RCC 7860 (cell line): ENCODE results near the gene ASMTL.
"Not testable (repeated sequence)": the region's sequence is repeated elsewhere in the genome, so short reads cannot be mapped to it uniquely, and the experiment has no call there.

Source experiments
- DNase-seq: peaks from one replicate; pipeline ENCODE4 v3.0.0-alpha.2; 2015; ENCODE audit warnings: low spot score
- FAIRE-seq: peaks from 2 replicates; lab custom pipeline; 2012; peaks lifted over from hg19 to GRCh38; lab: Jason Lieb, UNC

Gene ASMTL

DNA sequence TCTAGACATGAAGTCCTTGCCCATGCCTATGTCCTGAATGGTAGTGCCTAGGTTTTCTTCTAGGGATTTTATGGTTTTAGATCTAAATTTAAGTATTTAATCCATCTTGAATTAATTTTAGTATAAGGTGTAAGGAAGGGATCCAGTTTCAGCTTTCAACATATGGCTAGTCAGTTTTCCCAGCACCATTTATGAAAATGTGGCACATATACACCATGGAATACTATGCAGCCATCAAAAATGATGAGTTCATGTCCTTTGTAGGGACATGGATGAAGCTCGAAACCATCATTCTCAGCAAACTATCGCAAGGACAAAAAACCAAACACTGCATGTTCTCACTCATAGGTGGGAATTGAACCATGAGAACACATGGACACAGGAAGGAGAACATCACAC lies 29.8 kb upstream of the ASMTL start:
- FAIRE-seq, DNase-seq: not testable (repeated sequence)

DNA sequence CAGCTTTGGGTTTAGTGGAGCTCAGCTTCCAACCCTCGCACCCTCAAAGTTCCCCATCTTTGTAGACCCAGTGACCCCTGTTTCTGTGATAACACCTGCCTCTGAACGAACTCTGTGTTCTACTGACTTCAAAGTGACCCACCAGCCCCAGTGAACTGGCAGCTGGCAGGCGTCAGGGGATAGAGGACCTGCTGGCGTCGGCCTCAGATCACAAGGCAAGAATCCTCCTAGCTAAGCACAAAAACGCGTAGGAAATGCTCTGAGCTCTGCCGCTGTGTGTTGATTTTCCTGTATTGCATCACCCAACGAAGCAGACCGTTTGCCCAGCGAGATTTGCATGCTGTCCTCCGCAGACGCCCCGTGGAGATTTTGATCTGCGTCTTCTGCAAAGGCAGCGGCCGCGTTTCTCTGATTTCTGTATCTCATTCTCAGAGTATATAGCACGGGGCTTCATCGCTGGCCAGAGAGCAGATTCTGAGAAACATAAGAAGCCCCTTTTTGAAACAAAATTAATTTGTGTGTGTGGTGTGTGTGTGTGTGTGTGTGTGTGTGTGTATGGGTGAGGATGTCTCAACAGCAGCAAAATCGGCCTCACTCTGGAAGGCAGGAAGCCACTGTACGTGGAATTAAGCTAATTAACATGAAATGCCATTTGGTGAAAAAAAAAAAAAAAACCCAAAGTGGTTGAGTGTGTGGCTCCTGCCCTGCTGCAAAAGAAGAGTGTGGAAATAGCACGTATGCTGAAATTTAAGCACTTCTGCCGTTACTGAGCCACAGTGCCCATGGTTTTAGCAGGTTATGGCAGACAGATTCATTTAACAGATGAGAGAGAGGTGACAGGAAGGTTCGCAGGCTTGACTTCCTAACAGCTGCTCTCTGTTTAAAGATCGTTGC lies 29.2 kb upstream of the ASMTL start:
- no peak for FAIRE-seq
- peak; percentile 13 for DNase-seq

DNA sequence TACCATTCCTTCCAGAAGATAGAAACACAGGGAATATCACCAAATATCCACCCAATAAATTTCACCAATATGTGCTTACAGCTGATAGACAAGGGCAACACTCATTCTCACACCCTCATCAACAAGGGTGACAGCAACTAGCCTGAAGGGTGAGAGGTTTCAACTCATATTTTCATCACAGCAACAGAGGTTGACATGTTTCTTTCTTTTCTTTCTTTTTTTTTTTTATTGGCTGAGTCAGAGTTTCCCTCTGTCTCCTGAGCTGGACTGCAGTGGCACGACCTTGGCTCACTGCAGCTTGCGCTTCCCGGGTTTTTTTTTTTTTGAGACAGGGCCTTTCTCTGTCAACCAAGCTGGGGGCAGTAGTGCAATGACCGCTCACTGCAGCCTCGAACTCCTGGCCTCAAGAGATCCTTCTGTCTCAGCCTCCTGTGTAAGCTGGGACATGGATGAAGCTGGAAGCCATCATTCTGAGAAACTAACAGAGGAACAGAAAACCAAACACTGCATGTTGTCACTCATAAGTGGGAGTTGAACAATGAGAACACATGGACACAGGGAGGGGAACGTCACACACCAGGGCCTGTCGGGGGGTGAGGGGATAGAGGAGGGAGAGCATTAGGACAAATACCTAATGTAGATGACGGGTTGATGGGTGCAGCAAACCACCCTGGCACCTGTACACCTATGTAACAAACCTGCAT lies 27.5 kb upstream of the ASMTL start:
- FAIRE-seq = no peak

GRCh38 chrX:1477801-1478458 lies 25.2 kb upstream of the ASMTL start:
- FAIRE-seq (no peak), DNase-seq (no peak)

More for the DNA sequence above, 27.5 kb upstream of the ASMTL start:
- DNase-seq = no peak

DNA sequence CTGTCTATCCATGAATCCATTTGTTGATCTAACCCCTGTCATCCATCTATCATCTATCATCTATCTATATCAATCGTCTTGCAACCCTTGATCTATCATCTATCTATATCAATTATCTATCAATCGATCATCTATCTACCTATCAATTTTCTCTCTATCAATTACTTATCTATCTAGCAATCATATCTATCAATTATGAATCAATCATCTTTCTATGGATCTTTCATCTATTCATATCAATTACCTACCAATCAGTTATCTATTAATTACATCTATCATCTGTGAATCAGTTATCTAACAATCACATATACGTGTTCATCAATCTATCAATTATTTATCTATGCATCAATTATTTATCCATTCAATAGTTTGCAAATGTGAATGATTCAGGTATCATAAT lies 24.5 kb upstream of the ASMTL start:
- no peak for DNase-seq
- FAIRE-seq = no peak

DNA sequence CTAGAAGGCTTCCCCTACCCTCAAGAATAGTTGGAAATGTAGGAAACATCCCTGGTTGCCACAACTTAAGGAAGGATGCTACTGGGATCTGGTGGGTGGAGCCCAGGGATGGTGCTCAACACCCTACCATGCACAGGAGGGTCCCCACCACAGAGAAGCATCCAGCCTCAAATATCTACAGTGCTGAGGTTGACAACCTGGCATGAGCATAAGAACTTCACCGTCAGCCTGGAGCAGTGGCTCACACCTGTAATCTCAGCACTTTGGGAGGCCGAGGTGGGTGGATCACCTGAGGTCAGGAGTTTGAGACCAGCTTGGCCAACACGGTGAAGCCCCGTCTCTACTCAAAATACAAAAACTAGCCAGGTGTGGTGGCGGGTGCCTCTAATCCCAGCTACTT lies 24.0 kb upstream of the ASMTL start:
- FAIRE-seq (no peak), DNase-seq (no peak)

DNA sequence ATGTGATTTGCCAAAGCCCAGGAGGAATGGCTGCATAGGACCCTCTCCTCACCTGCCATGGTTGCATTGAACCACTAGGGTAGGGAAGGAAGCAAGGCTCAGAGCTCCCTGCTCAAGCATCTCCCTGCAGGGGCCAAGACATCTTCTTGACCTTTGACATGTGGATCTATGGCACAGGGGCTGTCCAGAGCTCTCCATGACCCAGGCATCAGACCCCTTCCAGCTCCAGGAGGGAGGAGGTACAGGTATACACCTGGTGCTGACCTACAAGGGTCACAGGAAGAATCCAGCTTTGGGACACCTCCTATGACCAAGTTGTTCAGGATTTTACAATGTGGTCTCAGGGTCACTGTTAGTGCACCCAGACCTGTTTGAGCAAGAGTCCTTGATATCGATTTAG lies 23.2 kb upstream of the ASMTL start:
- FAIRE-seq (no peak), DNase-seq (no peak)

GRCh38 chrX:1475481-1475880 lies 22.8 kb upstream of the ASMTL start:
- FAIRE-seq (no peak), DNase-seq (no peak)

DNA sequence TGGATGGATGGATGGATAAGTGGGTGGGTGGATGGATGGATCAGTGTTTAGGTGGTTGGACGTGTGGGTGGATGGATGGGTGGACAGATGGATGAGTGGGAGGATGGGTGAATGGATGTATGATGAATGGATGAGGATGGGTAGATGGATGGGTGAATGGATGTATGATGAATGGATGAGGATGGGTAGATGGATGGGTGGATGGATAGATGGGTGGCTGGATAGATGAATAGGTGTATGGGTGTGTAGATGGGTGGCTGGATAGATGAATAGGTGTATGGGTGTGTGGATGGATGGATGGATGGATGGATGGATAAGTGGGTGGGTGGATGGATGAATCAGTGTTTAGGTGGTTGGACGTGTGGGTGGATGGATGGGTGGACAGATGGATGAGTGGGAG lies 21.9 kb upstream of the ASMTL start:
- FAIRE-seq, DNase-seq: not testable (repeated sequence)

DNA sequence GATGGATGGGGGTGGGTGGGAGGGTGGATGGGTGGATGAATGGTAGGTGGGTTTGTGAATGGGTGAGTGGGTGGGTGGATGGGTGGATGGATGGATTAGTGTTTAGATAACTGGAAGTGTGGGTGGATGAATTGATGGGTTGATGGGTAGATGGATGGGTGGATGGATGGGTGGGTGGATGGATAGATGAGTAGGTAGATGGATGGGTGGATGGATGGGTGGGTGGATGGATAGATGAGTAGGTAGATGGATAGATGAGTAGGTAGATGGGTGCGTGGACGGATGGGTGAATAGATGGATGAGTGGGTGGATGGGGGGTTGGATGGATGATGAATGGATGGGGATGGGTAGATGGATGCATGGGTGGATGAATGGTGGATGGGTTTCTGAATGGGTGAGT lies 20.3 kb upstream of the ASMTL start:
- FAIRE-seq (no peak), DNase-seq (no peak)

GRCh38 chrX:1468250-1468772 lies 15.6 kb upstream of the ASMTL start:
- peak; percentile 88 for FAIRE-seq
- DNase-seq = peak; percentile 84

DNA sequence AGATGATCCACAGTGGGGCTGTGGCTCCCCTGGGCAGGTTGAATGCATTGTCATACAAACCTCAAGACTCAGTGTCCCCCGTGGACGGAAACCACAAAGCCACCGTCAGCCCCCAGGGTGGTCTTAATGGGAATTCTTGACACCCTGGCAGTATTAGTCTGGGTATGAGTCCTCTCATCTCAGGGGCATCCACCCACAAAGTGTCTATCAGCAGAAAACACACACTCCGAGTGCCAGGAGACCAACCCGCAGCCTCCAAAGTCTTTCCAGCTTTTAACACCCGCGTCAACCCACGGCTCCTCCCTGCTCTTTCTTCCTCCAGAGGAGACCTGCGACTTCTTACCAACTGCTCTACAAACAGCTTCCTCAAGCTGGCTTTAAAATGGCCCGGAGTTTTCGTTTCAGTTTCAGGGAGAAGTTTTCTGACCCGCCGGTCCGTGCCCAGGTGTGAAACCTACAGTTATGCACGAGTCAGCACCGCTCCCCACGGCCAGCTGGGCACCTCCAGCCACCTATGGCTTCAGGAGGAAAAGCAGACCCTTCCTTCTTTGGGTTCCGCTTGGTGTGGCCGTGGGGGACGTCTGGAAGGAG lies 14.4 kb upstream of the ASMTL start:
- DNase-seq = no peak
- no peak for FAIRE-seq

- DNase-seq (no peak), FAIRE-seq (no peak)
These were observed 13.5 kb upstream of the ASMTL start for GRCh38 chrX:1466232-1466661.

DNA sequence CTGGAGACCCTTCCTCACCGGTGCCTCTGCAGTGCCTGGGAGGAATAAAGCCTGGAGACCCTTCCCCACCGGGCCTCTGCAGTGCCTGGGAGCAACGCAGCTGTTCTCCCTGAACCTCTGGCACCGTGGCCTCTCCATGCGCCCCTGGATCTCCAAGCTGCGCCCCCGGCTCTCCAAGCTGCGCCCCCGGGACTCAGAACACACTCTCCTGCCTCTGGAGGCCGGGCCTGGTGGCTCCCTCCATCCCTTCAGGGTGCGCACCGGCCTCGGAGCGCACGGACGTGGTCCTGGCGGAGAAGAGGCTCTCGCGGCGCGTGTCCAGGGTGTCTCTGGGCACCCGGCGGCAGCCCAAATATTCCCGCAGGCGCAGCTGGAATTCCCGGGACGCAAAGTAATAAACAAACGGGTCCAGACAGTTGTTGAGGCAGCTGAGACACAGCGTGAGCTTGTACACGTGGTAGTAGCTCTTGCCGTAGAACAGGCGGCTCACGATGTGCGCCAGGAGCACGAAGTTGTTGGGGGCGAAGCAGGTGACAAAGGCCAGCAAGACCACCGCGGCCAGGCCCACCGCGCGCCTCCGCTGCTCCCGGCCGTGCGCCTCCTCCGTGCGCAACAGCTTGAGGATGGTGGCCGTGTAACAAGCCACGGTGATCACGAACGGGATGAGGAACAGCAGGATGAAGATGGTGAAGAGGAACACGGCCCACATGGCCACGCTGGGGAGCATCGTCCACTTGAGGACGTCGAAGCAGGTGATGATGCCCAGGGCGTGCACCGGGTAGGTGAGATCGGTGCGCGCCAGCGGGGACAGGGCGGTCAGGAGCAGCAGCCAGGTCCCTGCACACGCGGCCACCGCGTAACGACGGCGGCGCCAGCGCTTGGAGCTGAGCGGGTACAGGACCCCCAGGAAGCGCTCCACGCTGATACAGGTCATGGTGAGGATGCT lies 12.8 kb upstream of the ASMTL start:
- DNase-seq = no peak
- FAIRE-seq = no peak

GRCh38 chrX:1464971-1465285 lies 12.2 kb upstream of the ASMTL start:
- DNase-seq (no peak), FAIRE-seq (no peak)

GRCh38 chrX:1464041-1464970 lies 11.6 kb upstream of the ASMTL start:
- no peak for DNase-seq
- FAIRE-seq = no peak

GRCh38 chrX:1463581-1463980 lies 10.9 kb upstream of the ASMTL start:
- DNase-seq (no peak), FAIRE-seq (no peak)

DNA sequence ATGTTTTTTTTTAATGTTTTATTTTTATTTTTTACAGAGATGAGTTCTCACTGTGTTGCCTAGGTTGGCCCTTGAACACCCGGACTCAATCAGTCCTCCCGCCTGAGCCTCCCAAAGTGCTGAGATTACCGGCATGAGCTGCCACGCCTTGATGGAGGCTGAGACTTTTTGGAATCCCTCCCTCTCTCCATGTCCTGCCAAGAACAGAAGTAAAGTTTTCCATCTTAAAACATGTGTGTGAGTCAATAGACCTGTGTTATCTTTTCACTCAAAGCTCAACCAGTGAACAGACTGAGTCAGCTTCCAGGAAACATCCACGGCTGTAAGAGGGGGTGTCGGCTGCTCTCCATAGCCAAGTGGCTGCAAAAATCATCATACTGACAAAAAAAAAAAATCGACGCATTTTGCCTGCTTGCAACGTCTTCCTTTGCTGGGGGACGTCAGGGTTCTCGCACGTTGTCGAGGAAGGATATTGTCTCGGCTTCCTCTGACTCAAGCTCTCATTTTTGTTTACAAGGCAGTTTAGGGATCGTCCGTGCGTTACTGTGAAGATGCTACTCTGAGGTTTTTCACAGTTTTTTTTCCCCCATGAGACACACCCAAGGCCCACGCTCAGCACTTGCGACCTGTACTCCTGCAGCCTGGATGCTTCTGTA lies 10.0 kb upstream of the ASMTL start:
- FAIRE-seq (peak; percentile 30), DNase-seq (peak; percentile 52)
